CD14-positive monocyte (primary cell): ENCODE measurements around the gene NDUFS2. TPM values are rescaled to one million over a fixed set of nuclear protein-coding genes. Genes with fewer than 3 reads are reported as not detected.

Source experiments
- DNase-seq, 3 donors: peaks; one replicate each; pipeline ENCODE4 v3.0.0-alpha.2; 2011 to 2022
- H2AFZ ChIP-seq: 2 replicates; pipeline ENCODE4 v1.6.0; 2012; ENCODE audit warnings: mild to moderate bottlenecking, low read depth, low read length, inconsistent platforms; ENCODE audit not compliant: insufficient read depth, poor library complexity, severe bottlenecking
- H3K27ac ChIP-seq, 2 donors: 1 replicate in 1 of 2; 2 replicates in 1 of 2; pipeline ENCODE4 v1.5.1; 2012 to 2013; ENCODE audit warnings: low read length in 2 of 2, control low read depth in 1 of 2, inconsistent platforms in 1 of 2, low read depth in 1 of 2, mild to moderate bottlenecking in 1 of 2
- H3K27me3 ChIP-seq, 2 donors: one replicate each; pipeline versions ENCODE4 v1.6.0 to v1.6.1; 2011 to 2013; ENCODE audit warnings: low read length in 2 of 2; ENCODE audit not compliant: control insufficient read depth in 2 of 2, insufficient read depth in 2 of 2
- H3K36me3 ChIP-seq, 2 donors: replicated peaks in 1 of 2; 1 replicate in 1 of 2; 2 replicates in 1 of 2; pipeline versions ENCODE4 v1.5.1 to v1.6.1; 2012 to 2013; ENCODE audit warnings: low read length in 2 of 2, control low read depth in 1 of 2, inconsistent platforms in 1 of 2, mild to moderate bottlenecking in 1 of 2; ENCODE audit not compliant: insufficient read depth in 2 of 2, control insufficient read depth in 1 of 2
- H3K4me1 ChIP-seq, 2 donors: 1 replicate in 1 of 2; 2 replicates in 1 of 2; pipeline versions ENCODE4 v1.5.1 to v1.6.1; 2012 to 2013; ENCODE audit warnings: low read length in 2 of 2, control low read depth in 1 of 2, inconsistent platforms in 1 of 2, mild to moderate bottlenecking in 1 of 2, moderate library complexity in 1 of 2; ENCODE audit not compliant: insufficient read depth in 2 of 2, control insufficient read depth in 1 of 2
- H3K4me2 ChIP-seq: replicated peaks from 2 replicates; pipeline ENCODE3; 2012; ENCODE audit warnings: low read length, moderate library complexity, mild to moderate bottlenecking; ENCODE audit not compliant: poor library complexity, severe bottlenecking; ENCODE audit errors: extremely low read depth
- H3K4me3 ChIP-seq, 3 experiments: fragments of 200-600 bp in 1 of 3; sonication (generic) in 1 of 3; replicated peaks in 1 of 3; 1 replicate in 2 of 3; 2 replicates in 1 of 3; pipeline ENCODE4 v1.5.1; 2011 to 2013; ENCODE audit warnings: low read length in 3 of 3, mild to moderate bottlenecking in 3 of 3, control low read depth in 2 of 3, low read depth in 2 of 3, inconsistent platforms in 1 of 3, moderate library complexity in 1 of 3
- H3K79me2 ChIP-seq: 2 replicates; pipeline ENCODE4 v1.6.0; 2012; ENCODE audit warnings: mild to moderate bottlenecking, control low read depth, inconsistent platforms, low read length, moderate library complexity; ENCODE audit not compliant: insufficient read depth
- H3K9ac ChIP-seq: 2 replicates; pipeline ENCODE4 v1.6.0; 2017; ENCODE audit warnings: low read length, mild to moderate bottlenecking; ENCODE audit not compliant: insufficient read depth, poor library complexity, severe bottlenecking
- H3K9me3 ChIP-seq, 2 donors: replicated peaks in 1 of 2; 1 replicate in 1 of 2; 2 replicates in 1 of 2; pipeline versions ENCODE4 v1.5.1 to v1.6.1; 2012 to 2013; ENCODE audit warnings: low read length in 2 of 2, control low read depth in 1 of 2; ENCODE audit not compliant: control insufficient read depth in 1 of 2, insufficient read depth in 1 of 2
- H4K20me1 ChIP-seq: 2 replicates; pipeline ENCODE4 v1.6.0; 2012; ENCODE audit warnings: mild to moderate bottlenecking, low read length, control low read depth, moderate library complexity; ENCODE audit not compliant: insufficient read depth
- H3K27ac Mint-ChIP-seq, 7 donors: one replicate each; pipeline ENCODE4 v1.8.0; 2020; ENCODE audit warnings: mild to moderate bottlenecking in 7 of 7, mixed read lengths in 7 of 7, moderate library complexity in 6 of 7, inconsistent platforms in 2 of 7
- H3K27me3 Mint-ChIP-seq, 3 donors: one replicate each; pipeline ENCODE4 v1.8.0; 2021 to 2022; ENCODE audit warnings: low read depth in 3 of 3, mild to moderate bottlenecking in 3 of 3, mixed read lengths in 3 of 3, moderate library complexity in 3 of 3, inconsistent platforms in 1 of 3
- H3K36me3 Mint-ChIP-seq, 2 donors: one replicate each; pipeline ENCODE4 v1.8.0; 2020; ENCODE audit warnings: mixed read lengths in 2 of 2, inconsistent platforms in 1 of 2, mild to moderate bottlenecking in 1 of 2
- H3K4me1 Mint-ChIP-seq: one replicate; pipeline ENCODE4 v1.8.0; 2020; ENCODE audit warnings: mild to moderate bottlenecking, mixed read lengths
- H3K4me3 Mint-ChIP-seq, 2 donors: one replicate each; pipeline ENCODE4 v1.8.0; 2020; ENCODE audit warnings: mild to moderate bottlenecking in 2 of 2, mixed read lengths in 2 of 2, moderate library complexity in 1 of 2
- H3K9me3 Mint-ChIP-seq, 7 donors: one replicate each; pipeline ENCODE4 v1.8.0; 2020 to 2022; ENCODE audit warnings: mixed read lengths in 7 of 7, mild to moderate bottlenecking in 6 of 7, moderate library complexity in 6 of 7, inconsistent platforms in 2 of 7
- CTCF ChIP-seq: fragments of 200-600 bp; IDR thresholded peaks from one replicate; pipeline ENCODE4 v1.8.0; 2022; ENCODE audit warnings: antibody characterized with exemption, mild to moderate bottlenecking
- WGBS: methylation state at CpG from one replicate; pipeline ENCODE4 v1.1.5; 2013; ENCODE audit warnings: missing lambda C conversion rate; ENCODE audit not compliant: insufficient coverage; 5-methylcytosine and 5-hydroxymethylcytosine counted together
- intact Hi-C, 2 donors: fragments of 100-400 bp; cut with micrococcal nuclease; formaldehyde crosslinking; loops; one replicate each; pipeline versions ENCODE4 v1.15.0 to v1.15.1; 2023
- polyA plus RNA-seq, 3 donors: library from polyadenylated mRNA; depleted of rRNA in 1 of 3; unstranded in 2 of 3; stranded (reverse) in 1 of 3; fragments of 300-500 nt in 2 of 3; fragments of >200 nt in 1 of 3; fragmentation: Illumina TruSeq in 2 of 3; gene quantifications; 1 replicate in 2 of 3; 2 replicates in 1 of 3; pipeline ENCODE4 v1.2.3, GENCODE V29; 2012 to 2021

The NDUFS2 gene
- polyA plus RNA-seq, 3 donors, result 87.5 to 119 (median 101) TPM

- peaks cover 20 to 23% of the 10 kb centered on the region in 2 donors for H3K4me1 ChIP-seq
- H3K4me3 ChIP-seq, result no peak overlapping the region
- Mint-ChIP-seq H3K4me1 (peaks cover 23% of the 10 kb centered on the region), H3K9me3 (no peaks in the 10 kb centered on the region), H3K27ac (peak overlapping the region in 1 of 7 donors; percentile 8), H3K4me3 (no peak overlapping the region), H3K27me3 (no peaks in the 10 kb centered on the region), H3K36me3 (peaks cover 55 to 61% of the 10 kb centered on the region in 2 donors)
- no peak overlapping the region for H3K9ac ChIP-seq
- no peak overlapping the region for H3K27ac ChIP-seq
- no peak for TF ChIP-seq CTCF
- WGBS, result 99% methylated on average over 10 of the region's 11 CpGs
- no peaks in the 10 kb centered on the region for H3K27me3 ChIP-seq
- no peaks in the 10 kb centered on the region for H3K9me3 ChIP-seq
- H2AFZ ChIP-seq, result no peak overlapping the region
- no peak overlapping the region for H3K4me2 ChIP-seq
- DNase-seq, result no peak
- H3K79me2 ChIP-seq, result peaks cover 19% of the 10 kb centered on the region
- H3K36me3 ChIP-seq, result peaks cover 55 to 61% of the 10 kb centered on the region in 2 donors
- no peaks in the 10 kb centered on the region for H4K20me1 ChIP-seq
- intact Hi-C loops, result no loop called here
Measured at GRCh38 chr1:161174911-161175310, 27.3 kb upstream of the NDUFS2 start.

GRCh38 chr1:161175771-161176453 lies 26.3 kb upstream of the NDUFS2 start:
- no peak for TF ChIP-seq CTCF
- no peak overlapping the region for H2AFZ ChIP-seq
- WGBS, result 98% methylated on average over 9 of the region's 10 CpGs
- H4K20me1 ChIP-seq, result no peaks in the 10 kb centered on the region
- H3K4me3 ChIP-seq, result peak overlapping the region in 1 of 3 experiments; percentile 95
- peaks cover 48 to 54% of the 10 kb centered on the region in 2 donors for H3K36me3 Mint-ChIP-seq
- H3K27ac Mint-ChIP-seq, result peak overlapping the region in 5 of 7 donors; percentile 95 to 100 (median 100)
- H3K27ac ChIP-seq, result no peak overlapping the region
- H3K4me1 Mint-ChIP-seq, result peaks cover 30% of the 10 kb centered on the region
- no peaks in the 10 kb centered on the region for H3K27me3 ChIP-seq
- no peak for DNase-seq
- H3K4me2 ChIP-seq, result peak overlapping the region; percentile 93
- H3K36me3 ChIP-seq, result peaks cover 47 to 51% of the 10 kb centered on the region in 2 donors
- H3K79me2 ChIP-seq, result peaks cover 19% of the 10 kb centered on the region
- intact Hi-C loops, result no loop called here
- no peaks in the 10 kb centered on the region for H3K9me3 ChIP-seq
- H3K4me3 Mint-ChIP-seq, result peak overlapping the region; percentile 99 to 100
- H3K4me1 ChIP-seq, result peaks cover 24 to 30% of the 10 kb centered on the region in 2 donors
- no peaks in the 10 kb centered on the region for H3K27me3 Mint-ChIP-seq
- no peak overlapping the region for H3K9ac ChIP-seq
- H3K9me3 Mint-ChIP-seq, result no peaks in the 10 kb centered on the region
